Mesendoderm (in vitro differentiated cells): ENCODE results near the gene CAP2.
A peak's percentile ranks its signal among the peaks of the same experiment; 100 is the strongest.

ENCODE experiments used
- DNase-seq: peaks from one replicate; pipeline ENCODE4 v3.0.0; 2013
- H2AK5ac ChIP-seq: 2 replicates; pipeline ENCODE4 v1.6.1; 2013; ENCODE audit warnings: low read length, inconsistent platforms
- H2BK120ac ChIP-seq: 2 replicates; pipeline ENCODE4 v1.6.1; 2013; ENCODE audit warnings: low read depth, mild to moderate bottlenecking, low read length, moderate library complexity, mixed read lengths
- H2BK15ac ChIP-seq: replicated peaks from 2 replicates; pipeline ENCODE4 v1.6.1; 2013; ENCODE audit warnings: low read depth, mild to moderate bottlenecking, moderate library complexity
- H2BK5ac ChIP-seq: 2 replicates; pipeline ENCODE4 v1.6.1; 2013; ENCODE audit warnings: low read length, inconsistent platforms
- H3K18ac ChIP-seq: 2 replicates; pipeline ENCODE4 v1.6.1; 2013; ENCODE audit warnings: mild to moderate bottlenecking, low read length, mixed read lengths
- H3K23ac ChIP-seq: one replicate; pipeline ENCODE4 v1.6.1; 2013; ENCODE audit warnings: low read length
- H3K27ac ChIP-seq: 2 replicates; pipeline ENCODE4 v1.5.1; 2013; ENCODE audit warnings: low read depth, mild to moderate bottlenecking, inconsistent platforms, low read length, moderate library complexity
- H3K27me3 ChIP-seq: 2 replicates; pipeline ENCODE4 v1.6.1; 2013; ENCODE audit warnings: low read length, control low read depth, mild to moderate bottlenecking, inconsistent platforms; ENCODE audit not compliant: insufficient read depth, poor library complexity
- H3K36me3 ChIP-seq: 2 replicates; pipeline ENCODE4 v1.6.1; 2013; ENCODE audit warnings: low read length, inconsistent platforms; ENCODE audit not compliant: control insufficient read depth, insufficient read depth
- H3K4ac ChIP-seq: one replicate; pipeline ENCODE4 v1.6.1; 2013; ENCODE audit warnings: low read depth, mild to moderate bottlenecking, low read length, moderate library complexity
- H3K4me1 ChIP-seq: 2 replicates; pipeline ENCODE4 v1.6.1; 2013; ENCODE audit warnings: low read depth, low read length, inconsistent platforms; ENCODE audit not compliant: control insufficient read depth
- H3K4me2 ChIP-seq: 2 replicates; pipeline ENCODE4 v1.6.1; 2013; ENCODE audit warnings: low read length
- H3K4me3 ChIP-seq: 2 replicates; pipeline ENCODE4 v1.5.1; 2013; ENCODE audit warnings: mild to moderate bottlenecking, low read length
- H3K56ac ChIP-seq: one replicate; pipeline ENCODE4 v1.6.1; 2013; ENCODE audit warnings: low read length
- H3K79me1 ChIP-seq: 2 replicates; pipeline ENCODE4 v1.6.1; 2013; ENCODE audit warnings: low read length, inconsistent platforms
- H3K79me2 ChIP-seq: 2 replicates; pipeline ENCODE4 v1.6.1; 2013; ENCODE audit warnings: mild to moderate bottlenecking, low read length; ENCODE audit not compliant: control insufficient read depth, insufficient read depth
- H3K9ac ChIP-seq: 2 replicates; pipeline ENCODE4 v1.6.1; 2013; ENCODE audit warnings: low read length, inconsistent platforms
- H4K5ac ChIP-seq: one replicate; pipeline ENCODE4 v1.6.1; 2013; ENCODE audit warnings: low read length
- H4K8ac ChIP-seq: one replicate; pipeline ENCODE4 v1.6.1; 2013; ENCODE audit warnings: low read depth, mild to moderate bottlenecking, control low read depth, low read length, moderate library complexity
- WGBS: extraction: QIAGEN DNeasy Blood & Tissue Kit; methylation state at CpG from one replicate; pipeline ENCODE4 v1.1.7; 2013; ENCODE audit warnings: low lambda C conversion rate, missing lambda C conversion rate; ENCODE audit not compliant: insufficient coverage; ENCODE audit errors: extremely low coverage; 5-methylcytosine and 5-hydroxymethylcytosine counted together

The CAP2 gene

GRCh38 chr6:17470938-17471327, 77.5 kb downstream of the CAP2 start:
- H4K5ac ChIP-seq = no peak overlapping the region
- no CpG with 5 or more reads among the region's 3 CpGs for WGBS
- H2BK15ac ChIP-seq = no peak overlapping the region
- H3K23ac ChIP-seq = no peak overlapping the region
- H3K79me2 ChIP-seq = no peaks in the 10 kb centered on the region
- no peak overlapping the region for H3K4ac ChIP-seq
- no peaks in the 10 kb centered on the region for H3K36me3 ChIP-seq
- H3K18ac ChIP-seq = peak overlapping the region; percentile 68
- no peak overlapping the region for H2AK5ac ChIP-seq
- H4K8ac ChIP-seq = no peak overlapping the region
- no peak overlapping the region for H3K56ac ChIP-seq
- DNase-seq = no peak
- no peaks in the 10 kb centered on the region for H3K79me1 ChIP-seq
- no peak overlapping the region for H3K9ac ChIP-seq
- no peak overlapping the region for H3K4me3 ChIP-seq
- no peaks in the 10 kb centered on the region for H3K27me3 ChIP-seq
- no peaks in the 10 kb centered on the region for H3K4me1 ChIP-seq
- no peak overlapping the region for H2BK120ac ChIP-seq
- H3K27ac ChIP-seq = no peak overlapping the region
- H3K4me2 ChIP-seq = no peak overlapping the region
- no peak overlapping the region for H2BK5ac ChIP-seq

DNA sequence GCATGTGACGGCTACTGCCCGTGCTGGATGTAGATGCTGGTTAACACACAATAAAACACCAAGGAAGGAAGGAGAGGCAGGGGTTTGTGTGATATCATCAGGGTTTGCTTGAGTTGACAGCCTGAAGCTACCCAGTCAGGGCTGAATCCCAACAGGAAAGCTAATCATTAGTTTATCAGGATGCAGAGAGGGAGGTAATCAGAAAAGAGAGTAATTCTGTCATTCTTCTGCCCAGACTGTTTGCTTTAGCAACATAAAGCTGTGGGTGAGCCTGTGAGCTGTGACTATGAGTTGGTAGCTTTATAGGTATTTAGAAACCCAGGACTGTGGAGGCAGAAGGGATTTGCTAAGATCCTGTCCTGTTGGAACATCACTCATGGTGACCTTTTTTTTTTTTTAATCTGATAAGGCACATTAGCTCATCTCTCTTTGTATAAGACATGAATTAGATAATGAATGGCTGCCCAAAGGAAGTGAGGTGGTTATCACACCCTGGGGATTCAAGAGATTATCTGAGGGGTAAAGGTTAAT, 79.3 kb downstream of the CAP2 start:
- no peak overlapping the region for H3K4me2 ChIP-seq
- no peak overlapping the region for H2BK15ac ChIP-seq
- no peaks in the 10 kb centered on the region for H3K79me2 ChIP-seq
- no CpG with 5 or more reads among the region's 2 CpGs for WGBS
- H3K4me1 ChIP-seq = no peaks in the 10 kb centered on the region
- no peak overlapping the region for H3K56ac ChIP-seq
- H3K27ac ChIP-seq = peak overlapping the region; percentile 64
- H2BK120ac ChIP-seq = no peak overlapping the region
- peak; percentile 96 for DNase-seq
- H4K8ac ChIP-seq = no peak overlapping the region
- no peaks in the 10 kb centered on the region for H3K79me1 ChIP-seq
- H2BK5ac ChIP-seq = no peak overlapping the region
- peak overlapping the region; percentile 60 for H3K18ac ChIP-seq
- no peak overlapping the region for H3K4me3 ChIP-seq
- H3K4ac ChIP-seq = no peak overlapping the region
- no peaks in the 10 kb centered on the region for H3K27me3 ChIP-seq
- H2AK5ac ChIP-seq = no peak overlapping the region
- H3K36me3 ChIP-seq = no peaks in the 10 kb centered on the region
- H3K9ac ChIP-seq = no peak overlapping the region
- no peak overlapping the region for H4K5ac ChIP-seq
- no peak overlapping the region for H3K23ac ChIP-seq

DNA sequence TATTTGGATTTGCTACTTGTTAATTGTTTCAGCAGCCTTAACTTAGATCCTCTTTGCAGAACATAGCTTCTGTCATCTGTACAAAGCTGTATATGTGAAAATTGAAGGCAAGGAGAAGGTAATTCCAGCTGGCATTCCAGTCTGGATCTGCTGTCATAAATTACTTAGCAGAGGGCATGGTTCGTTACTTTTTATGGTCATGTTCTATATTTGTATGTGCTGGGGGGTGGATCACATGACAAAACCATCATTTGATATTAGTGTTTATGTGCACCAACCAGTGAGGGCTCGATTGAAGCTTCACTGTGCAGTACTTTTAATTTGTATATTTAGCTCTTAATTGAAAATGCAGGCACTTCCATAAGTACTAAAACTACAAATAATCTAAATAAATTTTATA, 80.2 kb downstream of the CAP2 start:
- DNase-seq = no peak
- H4K5ac ChIP-seq = no peak overlapping the region
- WGBS = no CpG with 5 or more reads among the region's 2 CpGs
- H3K56ac ChIP-seq = no peak overlapping the region
- H4K8ac ChIP-seq = no peak overlapping the region
- H2AK5ac ChIP-seq = no peak overlapping the region
- no peaks in the 10 kb centered on the region for H3K36me3 ChIP-seq
- H2BK120ac ChIP-seq = no peak overlapping the region
- H2BK5ac ChIP-seq = no peak overlapping the region
- H3K27ac ChIP-seq = no peak overlapping the region
- no peak overlapping the region for H2BK15ac ChIP-seq
- H3K79me2 ChIP-seq = no peaks in the 10 kb centered on the region
- no peak overlapping the region for H3K4me3 ChIP-seq
- H3K18ac ChIP-seq = no peak overlapping the region
- H3K4me1 ChIP-seq = no peaks in the 10 kb centered on the region
- no peak overlapping the region for H3K4me2 ChIP-seq
- no peaks in the 10 kb centered on the region for H3K27me3 ChIP-seq
- H3K4ac ChIP-seq = no peak overlapping the region
- no peaks in the 10 kb centered on the region for H3K79me1 ChIP-seq
- no peak overlapping the region for H3K23ac ChIP-seq
- no peak overlapping the region for H3K9ac ChIP-seq

GRCh38 chr6:17474289-17474688, 80.9 kb downstream of the CAP2 start:
- Histone ChIP-seq H3K18ac (no peak overlapping the region), H3K27me3 (no peaks in the 10 kb centered on the region), H3K79me2 (no peaks in the 10 kb centered on the region), H2BK5ac (no peak overlapping the region), H3K56ac (no peak overlapping the region), H3K23ac (no peak overlapping the region), H3K4me1 (peaks cover 2% of the 10 kb centered on the region), H2BK15ac (no peak overlapping the region), H2AK5ac (no peak overlapping the region), H4K8ac (no peak overlapping the region), H3K4me3 (no peak overlapping the region), H3K27ac (no peak overlapping the region), H3K79me1 (no peaks in the 10 kb centered on the region), H3K9ac (no peak overlapping the region), H3K36me3 (no peaks in the 10 kb centered on the region), H3K4ac (no peak overlapping the region), H3K4me2 (no peak overlapping the region), H2BK120ac (no peak overlapping the region), H4K5ac (no peak overlapping the region)
- no CpG with 5 or more reads among the region's 4 CpGs for WGBS
- DNase-seq = no peak

DNA sequence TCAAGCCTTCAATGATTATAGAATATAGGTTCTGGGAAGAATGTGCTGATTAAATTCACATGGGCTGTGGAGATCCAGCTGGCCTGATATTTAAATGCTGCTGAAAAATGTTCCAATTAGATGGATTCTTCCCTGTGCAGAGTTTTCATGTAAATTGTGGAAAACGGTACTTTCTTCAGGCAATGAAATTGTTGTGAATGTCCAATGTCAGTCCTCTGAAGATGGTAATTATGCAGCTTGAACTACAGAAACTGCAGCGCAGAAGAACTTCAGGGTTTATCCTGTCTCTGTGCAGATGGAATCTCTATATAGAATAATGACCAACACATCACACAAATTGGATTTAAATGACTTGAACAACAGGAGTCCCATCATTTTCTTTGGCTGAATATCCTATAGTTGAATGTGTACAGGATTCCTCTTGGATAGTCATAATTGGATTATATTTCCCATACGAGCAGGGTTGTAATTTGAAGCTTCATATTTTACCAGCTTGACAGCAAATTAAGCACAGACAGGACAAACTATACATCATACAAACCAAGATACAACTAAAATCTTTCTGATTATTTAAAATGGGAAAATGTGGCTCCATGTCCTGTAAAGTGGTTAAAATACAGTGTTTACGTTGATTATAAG, 82.3 kb downstream of the CAP2 start:
- Histone ChIP-seq H2BK15ac (no peak overlapping the region), H3K9ac (no peak overlapping the region), H2BK5ac (no peak overlapping the region), H3K27ac (no peak overlapping the region), H3K4me3 (no peak overlapping the region), H3K27me3 (no peaks in the 10 kb centered on the region), H3K36me3 (no peaks in the 10 kb centered on the region), H4K5ac (no peak overlapping the region), H3K4ac (no peak overlapping the region), H3K23ac (no peak overlapping the region), H2AK5ac (no peak overlapping the region), H3K79me1 (no peaks in the 10 kb centered on the region), H2BK120ac (peak overlapping the region; percentile 28), H3K4me1 (peaks cover 2% of the 10 kb centered on the region), H3K56ac (no peak overlapping the region), H3K79me2 (no peaks in the 10 kb centered on the region), H3K18ac (no peak overlapping the region), H3K4me2 (no peak overlapping the region), H4K8ac (no peak overlapping the region)
- DNase-seq = no peak
- no CpG with 5 or more reads among the region's 4 CpGs for WGBS

GRCh38 chr6:17476511-17476910, 83.1 kb downstream of the CAP2 start:
- Histone ChIP-seq H3K23ac (no peak overlapping the region), H2BK15ac (no peak overlapping the region), H3K4me2 (no peak overlapping the region), H3K9ac (no peak overlapping the region), H4K5ac (no peak overlapping the region), H3K27ac (no peak overlapping the region), H2BK5ac (no peak overlapping the region), H2AK5ac (no peak overlapping the region), H3K56ac (no peak overlapping the region), H3K18ac (no peak overlapping the region), H3K4ac (no peak overlapping the region), H3K4me3 (no peak overlapping the region), H3K27me3 (no peaks in the 10 kb centered on the region), H3K79me2 (no peaks in the 10 kb centered on the region), H4K8ac (no peak overlapping the region), H2BK120ac (no peak overlapping the region), H3K36me3 (no peaks in the 10 kb centered on the region), H3K79me1 (no peaks in the 10 kb centered on the region), H3K4me1 (peaks cover 2% of the 10 kb centered on the region)
- WGBS = no CpG with 5 or more reads among the region's 4 CpGs
- no peak for DNase-seq
